ENCODE results near the gene ORM2. TPM values are rescaled to one million over a fixed set of nuclear protein-coding genes. Genes with fewer than 3 reads are reported as not detected.

Gene ORM2
- total and polyA plus RNA-seq, 7 donors: 0.68 TPM; not detected in 6

GRCh38 chr9:114344188-114344566, 14.5 kb downstream of the ORM2 start:
- WGBS, 3 donors: 86 to 94% (median 93%) methylated on average over 11 of the region's 11 CpGs
- intact Hi-C loops (cut with DNase I): loop anchor here in 1 of 2 donors (2.0 kb wide), 1 partner anchor 77 kb away; no protein-coding TSS in a partner anchor
- H3K4me3 ChIP-seq: no peak overlapping the region
- no peaks in the 10 kb centered on the region for H3K4me1 ChIP-seq
- TF ChIP-seq CTCF (IDR thresholded peaks at IDR 0.05): no peak
- ATAC-seq (no peak), DNase-seq (no peak)
- H3K27me3 ChIP-seq (ENCODE audit: insufficient read depth in 3 of 3, low read length in 2 of 3): no peaks in the 10 kb centered on the region
- peaks cover 0 to 42% of the 10 kb centered on the region in 2 donors for H3K36me3 ChIP-seq (ENCODE audit: insufficient read depth in 1 of 2, low read depth in 1 of 2)
- no peaks in the 10 kb centered on the region for H3K9me3 ChIP-seq
- H3K27ac ChIP-seq: no peak overlapping the region

- Histone ChIP-seq H3K36me3 (ENCODE audit: insufficient read depth in 1 of 2, low read depth in 1 of 2) (peaks cover 0 to 47% of the 10 kb centered on the region in 2 donors), H3K27me3 (ENCODE audit: insufficient read depth in 3 of 3, low read length in 2 of 3) (no peaks in the 10 kb centered on the region), H3K27ac (no peak overlapping the region), H3K4me1 (no peaks in the 10 kb centered on the region), H3K9me3 (no peaks in the 10 kb centered on the region), H3K4me3 (no peak overlapping the region)
- no peak for TF ChIP-seq CTCF (IDR thresholded peaks at IDR 0.05)
- ATAC-seq (no peak), DNase-seq (no peak)
- intact Hi-C loops (cut with DNase I): loop anchor here in 1 of 2 donors (2.0 kb wide), 1 partner anchor 76 kb away; no protein-coding TSS in a partner anchor
- 6 to 26% (median 19%) methylated on average over 3 of the region's 3 CpGs for WGBS, 3 donors
Observed at GRCh38 chr9:114344692-114345091, 15.0 kb downstream of the ORM2 start.

- H3K27me3 ChIP-seq (ENCODE audit: insufficient read depth in 3 of 3, low read length in 2 of 3): no peaks in the 10 kb centered on the region
- WGBS, 3 donors: 81 to 93% (median 91%) methylated on average over 7 of the region's 7 CpGs
- H3K9me3 ChIP-seq: no peaks in the 10 kb centered on the region
- ATAC-seq: no peak
- no peak for TF ChIP-seq CTCF (IDR thresholded peaks at IDR 0.05)
- no peak overlapping the region for H3K4me3 ChIP-seq
- intact Hi-C loops (cut with DNase I): loop anchor here in 1 of 2 donors (2.0 kb wide), 1 partner anchor 75 kb away; no protein-coding TSS in a partner anchor
- no peak for DNase-seq
- H3K36me3 ChIP-seq (ENCODE audit: insufficient read depth in 1 of 2, low read depth in 1 of 2): peaks cover 0 to 52% of the 10 kb centered on the region in 2 donors
- no peak overlapping the region for H3K27ac ChIP-seq
- no peaks in the 10 kb centered on the region for H3K4me1 ChIP-seq
Observed at GRCh38 chr9:114345493-114346065, 15.9 kb downstream of the ORM2 start.

GRCh38 chr9:114346146-114346545, 16.5 kb downstream of the ORM2 start:
- TF ChIP-seq CTCF (IDR thresholded peaks at IDR 0.05): no peak
- DNase-seq: no peak
- H3K4me3 ChIP-seq: no peak overlapping the region
- WGBS, 3 donors: 65 to 75% (median 70%) methylated on average over 11 of the region's 11 CpGs
- H3K36me3 ChIP-seq (ENCODE audit: insufficient read depth in 1 of 2, low read depth in 1 of 2): peaks cover 0 to 49% of the 10 kb centered on the region in 2 donors
- H3K27ac ChIP-seq: no peak overlapping the region
- H3K27me3 ChIP-seq (ENCODE audit: insufficient read depth in 3 of 3, low read length in 2 of 3): no peaks in the 10 kb centered on the region
- ATAC-seq: no peak
- no peaks in the 10 kb centered on the region for H3K9me3 ChIP-seq
- H3K4me1 ChIP-seq: no peaks in the 10 kb centered on the region
- intact Hi-C loops (cut with DNase I): no loop called here

GRCh38 chr9:114347675-114348074, 18.0 kb downstream of the ORM2 start:
- WGBS, 3 donors: 71 to 83% (median 77%) methylated on average over 13 to 15 of the region's 15 CpGs
- intact Hi-C loops (cut with DNase I): no loop called here
- H3K27me3 ChIP-seq (ENCODE audit: insufficient read depth in 3 of 3, low read length in 2 of 3): no peaks in the 10 kb centered on the region
- H3K4me1 ChIP-seq: no peaks in the 10 kb centered on the region
- H3K4me3 ChIP-seq: no peak overlapping the region
- ATAC-seq: no peak
- peaks cover 0 to 47% of the 10 kb centered on the region in 2 donors for H3K36me3 ChIP-seq (ENCODE audit: insufficient read depth in 1 of 2, low read depth in 1 of 2)
- no peak for TF ChIP-seq CTCF (IDR thresholded peaks at IDR 0.05)
- no peak overlapping the region for H3K27ac ChIP-seq
- H3K9me3 ChIP-seq: no peaks in the 10 kb centered on the region
- no peak for DNase-seq

All from psoas muscle (tissue), 8 donors.